ENCODE measurements around the gene TMEM144.
A peak's percentile ranks its signal among the peaks of the same experiment; 100 is the strongest.
"Not testable (repeated sequence)": the region's sequence is repeated elsewhere in the genome, so short reads cannot be mapped to it uniquely, and the experiment has no call there.

The TMEM144 gene

GRCh38 chr4:158238575-158238974, 28.3 kb downstream of the TMEM144 start:
- no peak for DNase-seq

- no peak for DNase-seq
Measured at GRCh38 chr4:158239196-158239595, 28.9 kb downstream of the TMEM144 start.

- DNase-seq = no peak
Measured at GRCh38 chr4:158243071-158243470, 32.8 kb downstream of the TMEM144 start.

- no peak for DNase-seq
Measured at GRCh38 chr4:158250321-158250720, 40.0 kb downstream of the TMEM144 start.

GRCh38 chr4:158253350-158253980, 43.2 kb downstream of the TMEM144 start:
- DNase-seq = no peak

- no peak for DNase-seq
Measured at GRCh38 chr4:158254292-158254691, 44.0 kb downstream of the TMEM144 start.

GRCh38 chr4:158255727-158256324, 45.5 kb downstream of the TMEM144 start:
- no peak for DNase-seq

- DNase-seq = no peak
Measured at GRCh38 chr4:158259955-158260575, 49.8 kb downstream of the TMEM144 start.

GRCh38 chr4:158261480-158261879, 51.2 kb downstream of the TMEM144 start:
- no peak for DNase-seq

GRCh38 chr4:158268553-158268952, 58.3 kb downstream of the TMEM144 start:
- DNase-seq = no peak

- DNase-seq = no peak
Measured at GRCh38 chr4:158274636-158275035, 64.3 kb downstream of the TMEM144 start.

GRCh38 chr4:158277558-158277957, 67.3 kb downstream of the TMEM144 start:
- no peak for DNase-seq

- not testable (repeated sequence) for DNase-seq
Measured at GRCh38 chr4:158279052-158279451, 68.8 kb downstream of the TMEM144 start.

- DNase-seq = no peak
Measured at GRCh38 chr4:158280856-158281255, 70.6 kb downstream of the TMEM144 start.

GRCh38 chr4:158282252-158282651, 72.0 kb downstream of the TMEM144 start:
- DNase-seq = no peak

GRCh38 chr4:158285429-158286216, 75.3 kb downstream of the TMEM144 start:
- no peak for DNase-seq

GRCh38 chr4:158290912-158291311, 80.6 kb downstream of the TMEM144 start:
- no peak for DNase-seq

GRCh38 chr4:158291334-158292055, 81.2 kb downstream of the TMEM144 start:
- DNase-seq = no peak

- no peak for DNase-seq
Measured at GRCh38 chr4:158292156-158292555, 81.9 kb downstream of the TMEM144 start.

GRCh38 chr4:158295053-158295452, 84.8 kb downstream of the TMEM144 start:
- peak; percentile 74 for DNase-seq

GRCh38 chr4:158297866-158298265, 87.6 kb downstream of the TMEM144 start:
- no peak for DNase-seq

- DNase-seq = no peak
Measured at GRCh38 chr4:158299459-158300007, 89.2 kb downstream of the TMEM144 start.

- DNase-seq = no peak
Measured at GRCh38 chr4:158300012-158300411, 89.7 kb downstream of the TMEM144 start.

Measured in GF-D8 (cell line).